ENCODE results near the gene TWF1.
"Not testable (repeated sequence)": the region's sequence is repeated elsewhere in the genome, so short reads cannot be mapped to it uniquely, and the experiment has no call there.

TWF1 gene

GRCh38 chr12:43761500-43761899 is 44.6 kb downstream of the TWF1 start:
- Histone ChIP-seq H3K4me3 (ENCODE audit: low read depth, low read length) (no peak overlapping the region), H3K4me1 (ENCODE audit: control insufficient read depth, insufficient read depth, low read length) (peaks cover 36% of the 10 kb centered on the region)

GRCh38 chr12:43760396-43760795 is 45.7 kb downstream of the TWF1 start:
- H3K4me1 ChIP-seq (ENCODE audit: control insufficient read depth, insufficient read depth, low read length): peaks cover 36% of the 10 kb centered on the region
- H3K9me3 ChIP-seq (ENCODE audit: control insufficient read depth, insufficient read depth, low read depth, low read length): no peaks in the 10 kb centered on the region
- no peak overlapping the region for H3K27ac ChIP-seq (ENCODE audit: low read depth, low read length)
- peak overlapping the region; percentile 93 for H3K4me3 ChIP-seq (ENCODE audit: low read depth, low read length)
- no peak overlapping the region for H3K9ac ChIP-seq (ENCODE audit: low read length)
- no peaks in the 10 kb centered on the region for H3K36me3 ChIP-seq (ENCODE audit: control insufficient read depth, insufficient read depth, low read length)
- no peaks in the 10 kb centered on the region for H3K27me3 ChIP-seq (ENCODE audit: control insufficient read depth, insufficient read depth, low read length)

More at GRCh38 chr12:43761500-43761899, 44.6 kb downstream of the TWF1 start:
- no peaks in the 10 kb centered on the region for H3K36me3 ChIP-seq (ENCODE audit: control insufficient read depth, insufficient read depth, low read length)
- H3K9me3 ChIP-seq (ENCODE audit: control insufficient read depth, insufficient read depth, low read depth, low read length): no peaks in the 10 kb centered on the region
- H3K27ac ChIP-seq (ENCODE audit: low read depth, low read length): 0 out of 2 replicates have a peak overlapping the region, but pooled peaks have one; percentile 75
- peak overlapping the region; percentile 10 for H3K9ac ChIP-seq (ENCODE audit: low read length)
- H3K27me3 ChIP-seq (ENCODE audit: control insufficient read depth, insufficient read depth, low read length): no peaks in the 10 kb centered on the region

- Histone ChIP-seq H3K36me3 (ENCODE audit: control insufficient read depth, insufficient read depth, low read length) (0 out of 2 replicates have a peak, but pooled peaks cover 9% of the 10 kb centered on the region), H3K9me3 (ENCODE audit: control insufficient read depth, insufficient read depth, low read depth, low read length) (no peaks in the 10 kb centered on the region), H3K27me3 (ENCODE audit: control insufficient read depth, insufficient read depth, low read length) (no peaks in the 10 kb centered on the region), H3K4me1 (ENCODE audit: control insufficient read depth, insufficient read depth, low read length) (peaks cover 32% of the 10 kb centered on the region), H3K4me3 (ENCODE audit: low read depth, low read length) (peak within 1 kb of the TSS; percentile 93), H3K27ac (ENCODE audit: low read depth, low read length) (peak within 1 kb of the TSS; percentile 32; the same call in 1 of the 2 replicates), H3K9ac (ENCODE audit: low read length) (peak within 1 kb of the TSS; percentile 89)
Measured at GRCh38 chr12:43758728-43759563, 47.2 kb downstream of the TWF1 start, which contains the start of the genes IRAK4 and PUS7L. Gene IRAK4, plus strand, starts transcription at chr12:43758951. Its CDS starts 9,161 bp downstream, at chr12:43768112. Gene PUS7L, minus strand, starts transcription at chr12:43758790. Its CDS starts 3,545 bp downstream, at chr12:43755245.

- no peaks in the 10 kb centered on the region for H3K9me3 ChIP-seq (ENCODE audit: control insufficient read depth, insufficient read depth, low read depth, low read length)
- no peak overlapping the region for H3K27ac ChIP-seq (ENCODE audit: low read depth, low read length)
- H3K4me3 ChIP-seq (ENCODE audit: low read depth, low read length): peak overlapping the region; percentile 93
- peak overlapping the region; percentile 89 for H3K9ac ChIP-seq (ENCODE audit: low read length)
- H3K36me3 ChIP-seq (ENCODE audit: control insufficient read depth, insufficient read depth, low read length): 0 out of 2 replicates have a peak, but pooled peaks cover 10% of the 10 kb centered on the region
- no peaks in the 10 kb centered on the region for H3K27me3 ChIP-seq (ENCODE audit: control insufficient read depth, insufficient read depth, low read length)
- peaks cover 32% of the 10 kb centered on the region for H3K4me1 ChIP-seq (ENCODE audit: control insufficient read depth, insufficient read depth, low read length)
Measured at GRCh38 chr12:43758247-43758727, 47.8 kb downstream of the TWF1 start.

- peaks cover 5% of the 10 kb centered on the region; the same call in 1 of the 2 replicates for H3K4me1 ChIP-seq (ENCODE audit: control insufficient read depth, insufficient read depth, low read length)
- no peak overlapping the region for H3K27ac ChIP-seq (ENCODE audit: low read depth, low read length)
- H3K9me3 ChIP-seq (ENCODE audit: control insufficient read depth, insufficient read depth, low read depth, low read length): no peaks in the 10 kb centered on the region
- H3K9ac ChIP-seq (ENCODE audit: low read length): no peak overlapping the region
- no peaks in the 10 kb centered on the region for H3K27me3 ChIP-seq (ENCODE audit: control insufficient read depth, insufficient read depth, low read length)
- H3K36me3 ChIP-seq (ENCODE audit: control insufficient read depth, insufficient read depth, low read length): peaks cover 16% of the 10 kb centered on the region
- H3K4me3 ChIP-seq (ENCODE audit: low read depth, low read length): no peak overlapping the region
Measured at GRCh38 chr12:43754015-43754414, 52.1 kb downstream of the TWF1 start.

GRCh38 chr12:43751360-43751759 is 54.8 kb downstream of the TWF1 start:
- not testable (repeated sequence) for H3K9me3 ChIP-seq (ENCODE audit: control insufficient read depth, insufficient read depth, low read depth, low read length); H3K4me1 ChIP-seq (ENCODE audit: control insufficient read depth, insufficient read depth, low read length); H3K9ac ChIP-seq (ENCODE audit: low read length); H3K27ac ChIP-seq (ENCODE audit: low read depth, low read length); H3K4me3 ChIP-seq (ENCODE audit: low read depth, low read length); H3K27me3 ChIP-seq (ENCODE audit: control insufficient read depth, insufficient read depth, low read length)
- peaks cover 16% of the 10 kb centered on the region for H3K36me3 ChIP-seq (ENCODE audit: control insufficient read depth, insufficient read depth, low read length)

GRCh38 chr12:43750814-43751213 is 55.3 kb downstream of the TWF1 start:
- peaks cover 17% of the 10 kb centered on the region for H3K36me3 ChIP-seq (ENCODE audit: control insufficient read depth, insufficient read depth, low read length)
- no peak overlapping the region for H3K27ac ChIP-seq (ENCODE audit: low read depth, low read length)

GRCh38 chr12:43749016-43749415 is 57.1 kb downstream of the TWF1 start:
- Histone ChIP-seq H3K9me3 (ENCODE audit: control insufficient read depth, insufficient read depth, low read depth, low read length) (no peaks in the 10 kb centered on the region), H3K4me1 (ENCODE audit: control insufficient read depth, insufficient read depth, low read length) (no peaks in the 10 kb centered on the region), H3K36me3 (ENCODE audit: control insufficient read depth, insufficient read depth, low read length) (peaks cover 27% of the 10 kb centered on the region), H3K9ac (ENCODE audit: low read length) (no peak overlapping the region), H3K4me3 (ENCODE audit: low read depth, low read length) (no peak overlapping the region), H3K27ac (ENCODE audit: low read depth, low read length) (no peak overlapping the region), H3K27me3 (ENCODE audit: control insufficient read depth, insufficient read depth, low read length) (no peaks in the 10 kb centered on the region)

More at GRCh38 chr12:43750814-43751213, 55.3 kb downstream of the TWF1 start:
- Histone ChIP-seq H3K9ac (ENCODE audit: low read length) (no peak overlapping the region), H3K4me3 (ENCODE audit: low read depth, low read length) (no peak overlapping the region), H3K27me3 (ENCODE audit: control insufficient read depth, insufficient read depth, low read length) (no peaks in the 10 kb centered on the region), H3K9me3 (ENCODE audit: control insufficient read depth, insufficient read depth, low read depth, low read length) (no peaks in the 10 kb centered on the region), H3K4me1 (ENCODE audit: control insufficient read depth, insufficient read depth, low read length) (no peaks in the 10 kb centered on the region)

GRCh38 chr12:43744826-43745225 is 61.3 kb downstream of the TWF1 start:
- Histone ChIP-seq H3K4me3 (ENCODE audit: low read depth, low read length) (no peak overlapping the region), H3K4me1 (ENCODE audit: control insufficient read depth, insufficient read depth, low read length) (no peaks in the 10 kb centered on the region), H3K36me3 (ENCODE audit: control insufficient read depth, insufficient read depth, low read length) (peaks cover 41% of the 10 kb centered on the region)

More at GRCh38 chr12:43744826-43745225, 61.3 kb downstream of the TWF1 start:
- Histone ChIP-seq H3K27ac (ENCODE audit: low read depth, low read length) (no peak overlapping the region), H3K9me3 (ENCODE audit: control insufficient read depth, insufficient read depth, low read depth, low read length) (no peaks in the 10 kb centered on the region), H3K27me3 (ENCODE audit: control insufficient read depth, insufficient read depth, low read length) (no peaks in the 10 kb centered on the region), H3K9ac (ENCODE audit: low read length) (no peak overlapping the region)

All from HUES6 (cell line).